ENCODE results near the gene GPR18.
"Not testable (repeated sequence)": the region's sequence is repeated elsewhere in the genome, so short reads cannot be mapped to it uniquely, and the experiment has no call there.

Gene GPR18

DNA sequence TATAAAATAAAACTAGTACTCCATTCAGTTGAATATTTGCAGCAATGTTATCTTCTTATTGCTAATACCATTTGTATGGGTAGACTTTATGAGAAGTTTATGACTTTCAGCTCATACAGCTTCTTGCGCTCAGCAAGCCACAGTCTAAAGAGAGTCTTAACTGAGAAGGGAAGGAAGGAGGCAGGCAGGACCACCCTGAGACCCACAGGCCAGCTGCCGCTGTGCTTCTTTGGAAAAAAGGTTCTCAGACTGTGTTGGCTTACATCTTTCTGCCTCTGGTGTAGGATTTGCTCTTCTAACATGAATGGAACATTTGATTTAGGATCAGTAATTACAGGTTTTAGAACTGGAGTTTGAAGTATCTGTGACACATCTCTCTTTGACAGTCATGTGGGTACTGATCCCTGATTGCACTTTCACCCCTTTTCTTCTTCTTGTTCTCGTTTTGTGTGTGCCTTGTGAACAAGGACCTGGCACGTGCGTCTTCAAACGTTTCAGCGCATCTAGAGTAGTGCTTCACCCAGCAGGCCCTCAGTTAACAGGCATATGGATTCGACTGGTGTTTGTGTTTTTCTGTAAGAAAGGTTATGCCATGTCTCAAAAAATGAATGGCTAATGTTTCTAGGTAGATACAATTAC, 7.1 kb upstream of the GPR18 start:
- no peak for DNase-seq

- no peak for DNase-seq
Observed at GRCh38 chr13:99264051-99264450, 5.9 kb upstream of the GPR18 start.

GRCh38 chr13:99263126-99263785, 5.1 kb upstream of the GPR18 start:
- no peak for DNase-seq

- no peak for DNase-seq
Observed at GRCh38 chr13:99261059-99261458, 2.9 kb upstream of the GPR18 start.

- no peak for DNase-seq
Observed at GRCh38 chr13:99260216-99260615, 2.0 kb upstream of the GPR18 start.

GRCh38 chr13:99258946-99259345, 767 bp upstream of the GPR18 start:
- no peak for DNase-seq

DNA sequence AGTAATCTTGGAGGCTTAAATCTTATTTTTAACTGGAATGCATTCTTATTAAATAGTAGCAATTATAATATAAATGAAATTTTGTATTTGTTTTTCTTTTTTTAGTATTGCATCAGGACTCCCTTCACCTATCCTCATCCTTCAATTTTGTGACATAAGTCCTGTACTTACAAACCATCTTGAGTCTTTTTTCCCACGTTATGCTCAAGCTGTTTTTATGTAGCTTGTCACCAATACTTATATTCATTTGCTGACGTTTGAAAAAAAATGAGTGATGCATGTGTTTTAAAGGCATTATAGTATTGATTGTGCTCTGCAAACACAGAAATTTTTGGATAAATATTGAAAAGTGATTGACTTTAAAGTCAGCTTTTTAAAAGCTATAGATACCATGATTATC, 888 bp downstream of the GPR18 start:
- no peak for DNase-seq

DNA sequence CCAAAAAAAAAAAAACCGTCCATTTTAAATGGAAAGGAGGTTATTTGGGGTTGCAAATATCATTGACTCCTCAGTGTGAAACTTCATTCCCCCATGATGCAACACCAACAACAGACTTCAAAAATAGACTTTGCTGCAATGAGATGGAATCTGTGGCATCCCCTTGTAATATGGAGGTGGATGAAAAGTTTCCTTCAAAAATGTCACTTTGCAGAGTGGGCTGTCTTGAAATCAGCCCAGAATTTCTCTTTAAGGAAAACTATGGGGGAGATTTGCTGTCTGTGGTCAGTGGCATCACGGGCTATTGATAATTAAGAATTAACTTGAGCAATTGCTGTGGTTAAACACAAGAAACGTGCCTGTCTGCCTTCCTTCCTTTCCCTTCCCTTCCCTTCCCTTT, 1.5 kb downstream of the GPR18 start:
- DNase-seq: no peak

- no peak for DNase-seq
Observed at GRCh38 chr13:99256283-99256682, 1.9 kb downstream of the GPR18 start.

DNA sequence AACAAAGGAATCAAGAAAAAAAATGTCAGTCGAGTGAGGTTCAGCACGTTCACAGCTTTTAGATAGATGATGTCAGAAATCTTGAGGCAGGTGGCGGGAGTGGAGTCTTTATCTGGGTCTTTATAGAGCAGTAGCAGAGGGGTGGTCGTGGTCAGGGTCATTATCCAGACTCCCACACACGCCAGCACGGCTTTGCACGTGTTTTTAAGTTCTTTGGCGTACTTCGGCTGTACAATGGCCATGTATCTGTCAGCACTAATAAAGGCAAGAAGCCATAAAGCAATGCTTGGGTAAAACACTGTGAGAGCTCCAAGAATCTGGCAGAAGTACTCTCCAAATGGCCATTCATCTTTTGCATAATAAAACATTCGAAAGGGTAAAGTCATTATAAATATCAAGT, 2.9 kb downstream of the GPR18 start:
- DNase-seq: no peak

DNA sequence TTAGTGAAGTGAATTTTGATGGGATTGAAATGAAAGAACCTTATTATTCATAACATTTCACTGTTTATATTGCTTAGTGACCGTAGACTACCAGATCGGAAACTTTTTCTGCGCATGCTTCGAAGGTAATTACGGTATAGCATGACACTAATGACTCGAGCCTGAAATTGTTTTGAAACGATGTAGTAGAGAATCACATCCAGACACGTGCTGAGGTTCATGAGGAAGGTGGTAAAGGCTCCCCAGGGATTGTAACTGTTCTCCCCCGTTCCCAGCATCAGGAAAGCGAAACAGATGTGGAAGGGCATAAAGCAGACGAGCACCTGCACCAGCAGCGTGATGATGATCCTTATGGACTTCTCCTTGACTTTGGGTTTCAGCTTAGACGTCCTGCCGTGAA, 3.3 kb downstream of the GPR18 start:
- DNase-seq: no peak

- DNase-seq: no peak
Observed at GRCh38 chr13:99251921-99252320, 6.3 kb downstream of the GPR18 start.

DNA sequence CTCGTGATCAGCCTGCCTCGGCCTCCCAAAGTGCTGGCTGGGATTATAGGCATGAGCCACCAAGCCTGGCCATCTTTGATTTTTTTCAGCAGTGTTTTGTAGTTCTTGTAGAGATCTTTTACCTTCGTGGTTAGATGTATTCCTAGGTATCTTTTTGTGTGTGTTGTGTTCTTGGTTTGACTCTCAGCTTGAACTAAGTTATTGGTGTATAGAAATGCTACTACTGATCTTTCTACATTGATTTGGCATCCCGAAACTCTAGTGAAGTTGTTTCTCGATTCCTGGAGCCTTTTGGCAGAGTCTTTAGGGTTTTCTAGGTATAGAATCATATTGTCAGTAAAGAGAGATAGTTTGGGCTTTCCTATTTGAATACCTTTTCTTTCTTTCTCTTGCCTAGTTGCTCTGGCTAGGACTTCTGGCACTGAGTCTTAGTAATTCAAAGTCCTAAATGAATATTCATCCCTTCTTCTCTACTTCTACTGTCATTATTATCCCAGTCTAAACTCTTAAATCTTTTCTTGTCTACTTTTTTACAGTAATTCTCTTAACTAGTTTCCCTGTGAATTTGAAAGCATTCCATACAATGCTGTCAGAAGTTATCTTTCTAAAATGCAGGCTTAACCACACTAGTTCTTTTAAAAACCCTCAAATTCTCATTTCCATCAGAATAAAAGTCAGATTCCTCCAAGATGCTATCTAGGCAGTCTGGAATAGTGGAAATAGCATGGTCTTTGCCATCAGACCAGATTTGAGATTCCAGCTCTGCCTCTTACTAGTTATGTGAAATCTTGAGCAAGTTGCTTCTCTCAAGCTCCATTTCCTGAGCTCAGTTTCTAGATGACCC, 7.0 kb downstream of the GPR18 start:
- no peak for DNase-seq

DNA sequence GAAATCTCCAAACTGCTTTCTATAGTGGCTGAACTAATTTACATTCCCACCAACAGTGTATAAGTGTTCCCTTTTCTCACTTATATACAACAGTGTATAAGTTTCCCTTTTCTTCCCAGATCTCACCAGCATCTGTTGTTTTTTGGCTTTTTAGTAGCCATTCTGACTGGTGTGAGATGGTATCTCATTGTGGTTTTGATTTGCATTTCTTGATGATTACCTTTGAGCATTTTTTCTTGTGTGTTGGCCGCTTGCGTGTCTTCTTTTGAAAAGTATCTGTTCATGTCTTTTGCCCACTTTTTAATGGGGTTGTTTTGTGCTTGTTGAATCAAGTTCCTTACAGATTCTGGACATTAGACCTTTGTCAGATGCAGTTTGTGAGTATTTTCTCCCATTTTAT, 8.6 kb downstream of the GPR18 start:
- not testable (repeated sequence) for DNase-seq

DNA sequence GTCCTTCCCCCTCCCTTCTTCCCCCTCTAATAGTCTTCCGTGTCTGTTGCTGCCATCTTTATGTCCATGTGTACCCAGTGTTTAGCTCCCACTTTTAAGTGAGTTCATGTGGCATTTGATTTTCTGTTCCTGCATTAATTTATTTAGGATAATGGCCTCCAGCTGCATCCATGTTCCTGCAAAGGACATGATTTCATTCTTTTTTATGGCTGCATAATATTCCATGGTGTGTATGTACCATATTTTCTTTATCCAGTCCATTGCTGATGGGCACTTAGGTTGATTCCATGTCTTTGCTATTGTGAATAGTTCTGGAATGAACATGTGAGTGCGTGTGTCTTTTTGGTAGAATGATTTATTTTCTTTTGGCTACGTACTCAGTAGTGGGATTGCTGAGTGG, 9.0 kb downstream of the GPR18 start:
- not testable (repeated sequence) for DNase-seq

DNA sequence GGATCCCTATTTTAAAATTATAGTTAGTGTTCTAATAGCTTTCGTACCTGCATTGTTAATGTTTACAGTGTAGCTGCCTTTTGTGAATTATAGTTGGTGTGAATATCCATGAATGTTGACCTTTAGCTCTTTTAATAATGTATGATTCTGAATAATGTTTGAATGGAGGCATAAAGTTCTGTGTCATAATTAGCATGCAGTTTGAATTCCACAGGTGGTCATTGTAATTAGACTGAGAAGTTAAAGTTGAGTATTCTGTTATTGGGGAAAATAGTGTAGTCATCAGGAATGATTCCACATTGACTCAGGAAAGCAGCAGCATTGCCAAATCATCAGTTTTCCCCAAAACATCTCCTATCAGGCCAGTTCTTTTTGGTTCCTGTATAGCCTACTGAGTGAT, 12.1 kb downstream of the GPR18 start:
- no peak for DNase-seq

DNA sequence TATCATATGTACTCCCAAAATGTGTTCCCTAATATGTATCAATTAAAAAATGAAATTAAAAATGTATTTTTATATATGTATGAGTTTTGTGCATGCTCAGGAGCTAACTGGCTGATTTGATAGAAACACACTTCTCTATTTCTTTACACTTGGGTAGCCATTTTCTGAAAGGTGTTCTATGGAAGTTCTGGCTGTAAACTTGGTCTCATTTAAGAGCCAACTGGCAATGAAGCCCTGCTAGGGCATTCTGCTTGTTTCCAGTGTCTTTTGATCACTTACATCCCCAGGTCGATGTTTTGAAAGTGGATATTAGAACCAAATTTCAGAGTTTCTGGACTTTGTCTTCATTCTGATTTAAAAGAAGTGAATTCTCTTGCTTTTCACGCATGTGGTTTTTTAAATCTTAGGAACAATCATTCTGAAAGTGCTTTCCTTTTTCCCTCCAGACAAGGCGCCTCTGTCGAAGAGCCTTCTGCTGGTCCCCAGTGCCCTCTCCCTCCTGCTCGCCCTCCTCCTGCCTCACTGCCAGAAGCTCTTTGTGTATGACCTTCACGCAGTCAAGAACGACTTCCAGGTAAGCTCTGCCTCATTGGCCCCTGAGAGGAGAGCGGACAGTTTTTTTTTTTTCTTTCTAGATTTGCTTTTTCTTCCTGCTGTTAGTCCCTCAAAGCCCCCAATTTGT, 20.1 kb downstream of the GPR18 start:
- no peak for DNase-seq

GRCh38 chr13:99231721-99232120, 26.5 kb downstream of the GPR18 start:
- no peak for DNase-seq

DNA sequence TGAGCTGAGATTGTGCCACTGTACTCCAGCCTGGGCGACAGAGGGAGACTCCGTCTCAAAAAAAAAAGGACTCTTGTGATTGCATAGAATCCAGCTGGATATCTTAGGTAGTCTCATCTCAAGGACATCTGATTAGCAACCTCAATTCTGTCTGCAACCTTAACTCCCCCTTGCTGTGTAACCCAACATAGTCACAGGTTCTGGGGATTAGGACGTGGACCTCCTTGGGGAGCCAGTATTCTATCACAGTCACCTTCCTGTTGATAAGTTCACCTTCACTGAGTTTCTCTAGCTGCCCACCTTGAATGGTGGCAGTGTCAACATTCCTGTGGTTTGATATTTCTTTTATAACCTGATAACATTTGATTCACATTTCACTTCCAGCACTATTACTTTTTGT, 27.2 kb downstream of the GPR18 start:
- no peak for DNase-seq

- DNase-seq: not testable (repeated sequence)
Observed at GRCh38 chr13:99230588-99230987, 27.6 kb downstream of the GPR18 start.

- DNase-seq: no peak
Observed at GRCh38 chr13:99228737-99229691, 29.2 kb downstream of the GPR18 start.

Measured in NCI-H1092 treated with DMSO at 0.1 percent for 48 hours (cell line).